ENCODE results near the gene SPTSSA.

The SPTSSA gene

GRCh38 chr14:34460841-34461240 lies 1.2 kb downstream of the SPTSSA start:
- TF ChIP-seq POLR2AphosphoS5 (IDR thresholded peaks at IDR 0.05; ENCODE audit: low read depth, low read length) (no peak), TAF1 (IDR thresholded peaks at IDR 0.05; ENCODE audit: borderline replicate concordance, insufficient read depth, low read length) (no peak), SIN3A (IDR thresholded peaks at IDR 0.05; ENCODE audit: borderline replicate concordance, insufficient read depth, low read length) (no peak), REST (IDR thresholded peaks at IDR 0.05; ENCODE audit: insufficient read depth in 1 of 2, low read depth in 2 of 2, low read length in 2 of 2) (no peak), FOXP2 (optimal IDR thresholded peaks at IDR 0.05; ENCODE audit: borderline replicate concordance, extremely low read depth, extremely low read length, insufficient read depth) (no peak)

- TF ChIP-seq SIN3A (IDR thresholded peaks at IDR 0.05; ENCODE audit: borderline replicate concordance, insufficient read depth, low read length) (no peak), FOXP2 (optimal IDR thresholded peaks at IDR 0.05; ENCODE audit: borderline replicate concordance, extremely low read depth, extremely low read length, insufficient read depth) (no peak), TAF1 (IDR thresholded peaks at IDR 0.05; ENCODE audit: borderline replicate concordance, insufficient read depth, low read length) (no peak), REST (IDR thresholded peaks at IDR 0.05; ENCODE audit: insufficient read depth in 1 of 2, low read depth in 2 of 2, low read length in 2 of 2) (no peak)
Observed at GRCh38 chr14:34460295-34460694, 1.7 kb downstream of the SPTSSA start.

GRCh38 chr14:34457186-34457585 lies 4.9 kb downstream of the SPTSSA start:
- TF ChIP-seq SIN3A (IDR thresholded peaks at IDR 0.05; ENCODE audit: borderline replicate concordance, insufficient read depth, low read length) (no peak), TAF1 (IDR thresholded peaks at IDR 0.05; ENCODE audit: borderline replicate concordance, insufficient read depth, low read length) (no peak)

GRCh38 chr14:34453226-34453625 lies 8.8 kb downstream of the SPTSSA start:
- no peak for TF ChIP-seq SIN3A (IDR thresholded peaks at IDR 0.05; ENCODE audit: borderline replicate concordance, insufficient read depth, low read length)
- no peak for TF ChIP-seq TAF1 (IDR thresholded peaks at IDR 0.05; ENCODE audit: borderline replicate concordance, insufficient read depth, low read length)
- TF ChIP-seq FOXP2 (optimal IDR thresholded peaks at IDR 0.05; ENCODE audit: borderline replicate concordance, extremely low read depth, extremely low read length, insufficient read depth): no peak
- TF ChIP-seq POLR2AphosphoS5 (IDR thresholded peaks at IDR 0.05; ENCODE audit: low read depth, low read length): no peak
- no peak for TF ChIP-seq REST (IDR thresholded peaks at IDR 0.05; ENCODE audit: insufficient read depth in 1 of 2, low read depth in 2 of 2, low read length in 2 of 2)

GRCh38 chr14:34452258-34452822 lies 9.7 kb downstream of the SPTSSA start:
- TF ChIP-seq REST (IDR thresholded peaks at IDR 0.05; ENCODE audit: insufficient read depth in 1 of 2, low read depth in 2 of 2, low read length in 2 of 2): no peak
- TF ChIP-seq FOXP2 (optimal IDR thresholded peaks at IDR 0.05; ENCODE audit: borderline replicate concordance, extremely low read depth, extremely low read length, insufficient read depth): no peak
- no peak for TF ChIP-seq POLR2AphosphoS5 (IDR thresholded peaks at IDR 0.05; ENCODE audit: low read depth, low read length)

Data from PFSK-1 (cell line).